PC-3 (cell line): Measurements from ENCODE around the gene ALOX12B. TPM values are rescaled to one million over a fixed set of nuclear protein-coding genes. Genes with fewer than 3 reads are reported as not detected.

ENCODE experiments used
- ATAC-seq: fragments of 200-7000 bp; cut with Tn5 transposase; 2 replicates; pipeline ENCODE4 v1.9.1; 2020; ENCODE audit warnings: mild to moderate bottlenecking, moderate library complexity
- BruUV-seq: library from RNA; stranded (reverse); fragments of 400-500 nt; replicated peaks from 2 replicates; lab custom pipeline; 2021; lab: Mats Ljungman, UMichigan
- CTCF ChIA-PET: fragments of 300-600 bp; sonication (Branson Sonifier 250); formaldehyde crosslinking; loops from one replicate; lab custom pipeline; 2022; ENCODE audit warnings: antibody characterized with exemption; lab: Charles Lee
- POLR2A ChIA-PET: fragments of 300-600 bp; sonication (Branson Sonifier 250); formaldehyde crosslinking; loops from one replicate; lab custom pipeline; 2022; ENCODE audit warnings: antibody characterized with exemption; ENCODE audit not compliant: unreplicated experiment; lab: Charles Lee
- DNase-seq: peaks from one replicate; pipeline ENCODE4 v3.0.0-alpha.2; 2015
- H2AFZ ChIP-seq: fragments of 300-600 bp; sonication (generic); 2 replicates; pipeline ENCODE4 v1.6.0; 2016; ENCODE audit warnings: antibody characterized with exemption, low read length
- H3F3A ChIP-seq: fragments of 300-600 bp; sonication (generic); one replicate; pipeline ENCODE4 v1.6.0; 2017; ENCODE audit warnings: antibody characterized with exemption, low read length, control low read depth, mild to moderate bottlenecking; ENCODE audit not compliant: unreplicated experiment
- H3K27ac ChIP-seq: fragments of 300-600 bp; sonication (generic); 2 replicates; pipeline ENCODE4 v1.5.1; 2016; ENCODE audit warnings: mild to moderate bottlenecking, low read length
- H3K27me3 ChIP-seq: fragments of 300-600 bp; sonication (generic); 2 replicates; pipeline ENCODE4 v1.6.1; 2016; ENCODE audit warnings: low read length, mixed read lengths
- H3K36me3 ChIP-seq: fragments of 300-600 bp; sonication (generic); 2 replicates; pipeline ENCODE4 v1.6.1; 2016; ENCODE audit warnings: low read depth, mixed run types, low read length, mixed read lengths
- H3K4me1 ChIP-seq: fragments of 300-600 bp; sonication (generic); 2 replicates; pipeline ENCODE4 v1.5.1; 2016; ENCODE audit warnings: low read length; ENCODE audit not compliant: insufficient read depth
- H3K4me2 ChIP-seq: fragments of 300-600 bp; sonication (generic); 2 replicates; pipeline ENCODE4 v1.6.0; 2016; ENCODE audit warnings: low read length
- H3K4me3 ChIP-seq: fragments of 300-600 bp; sonication (generic); 2 replicates; pipeline ENCODE4 v1.5.1; 2016; ENCODE audit warnings: mild to moderate bottlenecking, low read length, mixed read lengths
- H3K79me2 ChIP-seq: fragments of 300-600 bp; sonication (generic); 2 replicates; pipeline ENCODE4 v1.6.1; 2017; ENCODE audit warnings: low read length, mixed read lengths
- H3K9ac ChIP-seq: fragments of 300-600 bp; sonication (generic); 2 replicates; pipeline ENCODE4 v1.6.0; 2016; ENCODE audit warnings: mild to moderate bottlenecking, low read length
- H3K9me2 ChIP-seq: fragments of 300-600 bp; sonication (generic); replicated peaks from 2 replicates; pipeline ENCODE4 v1.6.1; 2016; ENCODE audit warnings: mixed run types, low read length, mixed read lengths
- H3K9me3 ChIP-seq: fragments of 300-600 bp; sonication (generic); 2 replicates; pipeline ENCODE4 v1.6.1; 2016; ENCODE audit warnings: low read length, mixed read lengths
- H4K20me1 ChIP-seq: fragments of 300-600 bp; sonication (generic); 2 replicates; pipeline ENCODE4 v1.6.1; 2016; ENCODE audit warnings: low read length, mixed read lengths
- EZH2 ChIP-seq: fragments of 300-600 bp; sonication (generic); IDR thresholded peaks from one replicate; pipeline ENCODE4 v1.6.1; 2017; ENCODE audit warnings: antibody characterized with exemption, mild to moderate bottlenecking, low read length; ENCODE audit not compliant: unreplicated experiment
- EZH2phosphoT487 ChIP-seq: fragments of 300-600 bp; sonication (generic); IDR thresholded peaks from 2 replicates; pipeline ENCODE4 v1.6.1; 2018; ENCODE audit warnings: mild to moderate bottlenecking, antibody characterized with exemption, low read length, borderline replicate concordance
- intact Hi-C: fragments of 100-400 bp; cut with micrococcal nuclease; formaldehyde crosslinking; loops from 2 replicates; pipeline ENCODE4 v1.9.0; 2023
- total RNA-seq: library from RNA; depleted of rRNA; stranded (reverse); fragments of >200 nt; gene quantifications from 2 replicates; pipeline ENCODE4 v1.2.3, GENCODE V29; 2014
- TF ChIP-seq, protein P1 (sequence below): fragments of 300-600 bp; sonication (generic); conservative IDR thresholded peaks from 2 replicates; pipeline ENCODE4 v1.5.1; 2017; ENCODE audit warnings: antibody characterized with exemption, low read depth, mild to moderate bottlenecking, low read length

The ALOX12B gene
- total RNA-seq, 1 experiment from 2014 or later: 0.55 TPM

DNA sequence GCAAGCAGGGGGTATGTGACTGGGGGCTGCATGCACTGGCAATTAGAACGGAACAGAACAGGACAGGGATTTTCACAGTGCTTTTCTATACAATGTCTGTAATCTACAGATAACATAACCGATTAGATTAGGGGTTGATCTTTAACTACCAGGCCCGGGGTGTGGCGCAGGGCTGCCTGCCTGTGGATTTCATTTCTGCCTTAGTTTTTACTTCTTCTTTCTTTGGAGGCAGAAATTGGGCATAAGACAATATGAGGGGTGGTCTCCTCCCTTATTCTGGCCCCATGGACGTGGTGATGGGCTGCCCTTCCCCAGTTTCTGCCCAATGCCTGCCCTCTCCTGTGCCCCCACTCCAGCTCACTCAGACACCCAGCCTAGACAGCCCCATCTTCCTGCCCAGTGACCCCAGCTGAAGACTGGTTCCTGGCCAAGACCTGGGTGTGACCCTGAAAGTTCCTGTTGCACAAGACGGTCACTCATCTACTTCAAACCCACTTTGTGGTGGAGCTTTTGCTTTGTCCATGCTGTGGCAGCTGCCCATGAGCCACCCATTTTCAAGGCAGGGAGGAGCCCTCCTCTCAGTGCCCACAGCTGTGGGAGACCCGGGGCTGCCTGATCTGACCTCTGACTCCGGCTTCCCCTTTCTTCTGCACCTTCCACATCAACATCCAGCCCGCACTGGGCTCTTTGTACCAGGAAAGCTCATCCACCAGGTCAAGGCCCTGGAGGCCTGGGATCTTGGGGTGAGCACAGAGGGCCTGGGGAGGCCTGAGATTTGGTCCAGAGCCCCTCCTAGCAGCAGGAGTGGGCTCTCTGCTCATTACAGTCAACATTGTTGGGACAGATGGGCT, 18.6 kb downstream of the ALOX12B start:
- Histone ChIP-seq H3K4me2 (no peak overlapping the region), H3F3A (no peaks in the 10 kb centered on the region), H2AFZ (no peak overlapping the region), H3K27ac (no peak overlapping the region), H3K27me3 (peaks cover 22% of the 10 kb centered on the region), H3K4me3 (no peak overlapping the region), H4K20me1 (no peaks in the 10 kb centered on the region), H3K4me1 (peaks cover 16% of the 10 kb centered on the region), H3K9me2 (no peaks in the 10 kb centered on the region), H3K79me2 (no peaks in the 10 kb centered on the region), H3K36me3 (no peaks in the 10 kb centered on the region), H3K9ac (no peak overlapping the region), H3K9me3 (no peaks in the 10 kb centered on the region)
- no peak for ATAC-seq
- no peak for DNase-seq
- intact Hi-C loops: no loop called here
- POLR2A ChIA-PET: no interaction called here
- no peak for TF ChIP-seq EZH2phosphoT487
- TF ChIP-seq, protein P1, sequence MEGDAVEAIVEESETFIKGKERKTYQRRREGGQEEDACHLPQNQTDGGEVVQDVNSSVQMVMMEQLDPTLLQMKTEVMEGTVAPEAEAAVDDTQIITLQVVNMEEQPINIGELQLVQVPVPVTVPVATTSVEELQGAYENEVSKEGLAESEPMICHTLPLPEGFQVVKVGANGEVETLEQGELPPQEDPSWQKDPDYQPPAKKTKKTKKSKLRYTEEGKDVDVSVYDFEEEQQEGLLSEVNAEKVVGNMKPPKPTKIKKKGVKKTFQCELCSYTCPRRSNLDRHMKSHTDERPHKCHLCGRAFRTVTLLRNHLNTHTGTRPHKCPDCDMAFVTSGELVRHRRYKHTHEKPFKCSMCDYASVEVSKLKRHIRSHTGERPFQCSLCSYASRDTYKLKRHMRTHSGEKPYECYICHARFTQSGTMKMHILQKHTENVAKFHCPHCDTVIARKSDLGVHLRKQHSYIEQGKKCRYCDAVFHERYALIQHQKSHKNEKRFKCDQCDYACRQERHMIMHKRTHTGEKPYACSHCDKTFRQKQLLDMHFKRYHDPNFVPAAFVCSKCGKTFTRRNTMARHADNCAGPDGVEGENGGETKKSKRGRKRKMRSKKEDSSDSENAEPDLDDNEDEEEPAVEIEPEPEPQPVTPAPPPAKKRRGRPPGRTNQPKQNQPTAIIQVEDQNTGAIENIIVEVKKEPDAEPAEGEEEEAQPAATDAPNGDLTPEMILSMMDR: no peak
- no peak for TF ChIP-seq EZH2
- no TSS peak for BruUV-seq
- CTCF ChIA-PET: interaction anchor here (1.7 kb wide), 1 partner anchor 9 kb away, joined by 5 read pairs; no protein-coding TSS in a partner anchor

DNA sequence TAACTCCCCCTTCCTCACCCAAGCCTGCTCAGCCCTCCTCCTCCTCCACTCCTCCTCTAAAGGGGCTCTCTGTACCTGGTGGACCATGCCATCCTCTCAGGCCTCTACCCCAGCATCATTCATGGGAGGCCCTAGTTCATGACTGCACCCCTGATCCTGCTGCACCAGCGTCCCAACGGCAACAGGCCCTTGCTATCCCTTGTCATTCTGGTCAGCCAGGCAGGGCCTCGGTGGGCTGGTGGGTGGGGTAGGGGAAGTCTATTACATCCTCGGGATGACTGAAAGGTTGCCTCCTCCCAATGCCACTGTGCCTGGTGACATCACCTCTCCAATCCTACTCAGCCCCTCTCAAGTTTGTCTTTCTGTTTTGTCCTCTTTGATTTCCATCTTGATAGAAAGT, 19.7 kb downstream of the ALOX12B start:
- H3K9me2 ChIP-seq: no peaks in the 10 kb centered on the region
- no peak for ATAC-seq

More for the DNA sequence above, 19.7 kb downstream of the ALOX12B start:
- Histone ChIP-seq H3K4me3 (no peak overlapping the region), H4K20me1 (no peaks in the 10 kb centered on the region), H3K79me2 (no peaks in the 10 kb centered on the region), H3K4me2 (no peak overlapping the region), H3F3A (no peaks in the 10 kb centered on the region), H3K9ac (no peak overlapping the region), H2AFZ (no peak overlapping the region), H3K27ac (no peak overlapping the region), H3K4me1 (peaks cover 17% of the 10 kb centered on the region), H3K9me3 (no peaks in the 10 kb centered on the region), H3K36me3 (no peaks in the 10 kb centered on the region), H3K27me3 (peaks cover 14% of the 10 kb centered on the region)
- POLR2A ChIA-PET: no interaction called here
- no TSS peak for BruUV-seq
- CTCF ChIA-PET: no interaction called here
- intact Hi-C loops: no loop called here
- no peak for TF ChIP-seq EZH2
- TF ChIP-seq, protein P1: no peak
- TF ChIP-seq EZH2phosphoT487: no peak
- DNase-seq: no peak
